SJSA1 (cell line): ENCODE measurements around the gene ZNF439. TPM values are rescaled to one million over a fixed set of nuclear protein-coding genes. Genes with fewer than 3 reads are reported as not detected.
"Not testable (repeated sequence)": the region's sequence is repeated elsewhere in the genome, so short reads cannot be mapped to it uniquely, and the experiment has no call there.

ENCODE experiments used
- DNase-seq, 2 experiments: peaks; one replicate each; pipeline ENCODE4 v3.0.0-alpha.2; 2015 to 2020; ENCODE audit warnings: low spot score in 2 of 2, low read depth in 1 of 2
- H3K27ac ChIP-seq: fragments of 250-450 bp; sonication (Bioruptor Pico); 2 replicates; pipeline ENCODE4 v1.5.1; 2020; ENCODE audit warnings: mild to moderate bottlenecking, moderate library complexity
- H3K27me3 ChIP-seq: fragments of 250-450 bp; sonication (Bioruptor Pico); replicated peaks from 2 replicates; pipeline ENCODE4 v1.5.1; 2020; ENCODE audit warnings: mild to moderate bottlenecking, moderate library complexity
- H3K36me3 ChIP-seq: fragments of 250-450 bp; sonication (Bioruptor Pico); 2 replicates; pipeline ENCODE4 v1.5.1; 2020; ENCODE audit warnings: mild to moderate bottlenecking
- H3K4me1 ChIP-seq: fragments of 250-450 bp; sonication (Bioruptor Pico); replicated peaks from 2 replicates; pipeline ENCODE4 v1.6.1; 2021; ENCODE audit warnings: mild to moderate bottlenecking
- H3K4me3 ChIP-seq: fragments of 250-450 bp; sonication (Bioruptor Pico); 2 replicates; pipeline ENCODE4 v1.5.1; 2020; ENCODE audit warnings: mild to moderate bottlenecking
- H3K9me3 ChIP-seq: fragments of 250-450 bp; sonication (Bioruptor Pico); replicated peaks from 2 replicates; pipeline ENCODE4 v1.5.1; 2020; ENCODE audit warnings: mild to moderate bottlenecking
- total RNA-seq: library from RNA; depleted of rRNA; stranded (reverse); fragments of >200 nt; shearing (Covaris generic); gene quantifications from 2 replicates; pipeline ENCODE4 v1.2.3, GENCODE V29; 2014; rRNA removed

Gene ZNF439
- total RNA-seq = 0.06 and 1.5 TPM in 2 replicates

DNA sequence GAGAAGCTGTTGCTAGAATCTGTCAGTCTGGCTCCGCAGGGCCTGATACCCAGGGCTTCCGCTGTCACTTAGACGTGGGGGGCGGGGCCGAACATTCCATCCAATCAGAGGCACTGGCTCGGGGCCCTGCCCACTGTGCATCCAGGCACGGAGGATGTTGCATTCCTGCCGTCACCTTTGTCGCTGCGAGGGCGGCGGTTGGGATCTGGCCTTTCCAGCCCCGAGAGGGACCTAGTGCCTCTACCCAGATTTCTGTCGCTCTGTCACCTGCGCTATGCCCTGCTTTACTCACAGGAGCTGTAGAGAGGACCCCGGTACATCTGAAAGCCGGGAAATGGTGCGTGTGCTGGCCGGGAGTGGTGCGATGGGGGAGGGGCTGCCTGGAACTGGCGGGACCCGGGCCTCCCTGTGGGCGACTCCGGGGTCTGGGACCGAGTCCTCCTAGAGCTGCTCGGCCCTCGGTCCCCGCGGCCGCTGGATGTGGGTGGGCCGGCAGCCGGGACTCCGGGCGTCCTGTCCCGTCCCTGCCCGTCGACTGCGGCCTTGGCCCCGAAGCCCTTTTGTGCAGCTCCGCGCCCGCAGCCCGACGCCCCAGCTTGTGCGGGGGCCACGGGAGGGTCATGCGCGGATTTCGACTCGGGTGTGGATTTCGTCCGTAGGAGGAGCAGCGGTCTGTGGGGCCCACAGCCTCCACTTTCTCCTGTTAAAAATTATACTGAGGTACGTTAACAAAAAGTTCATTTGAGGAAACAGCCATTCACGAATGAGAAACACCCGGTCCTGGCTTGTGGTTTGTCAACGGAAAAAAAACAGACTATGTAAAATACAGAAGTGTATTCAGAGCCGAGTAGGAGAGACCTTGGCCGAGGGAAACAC lies at the start of gene ZNF439:
Gene ZNF439, plus strand, starts transcription at position 133 of the 876 bp plus-strand sequence. Its CDS starts 142 bp downstream, at position 275.
- H3K27ac ChIP-seq = no peak within 1 kb of the TSS
- no peaks in the 10 kb centered on the region for H3K27me3 ChIP-seq
- 0 out of 2 replicates have a peak, but pooled peaks cover 3% of the 10 kb centered on the region for H3K4me1 ChIP-seq

DNA sequence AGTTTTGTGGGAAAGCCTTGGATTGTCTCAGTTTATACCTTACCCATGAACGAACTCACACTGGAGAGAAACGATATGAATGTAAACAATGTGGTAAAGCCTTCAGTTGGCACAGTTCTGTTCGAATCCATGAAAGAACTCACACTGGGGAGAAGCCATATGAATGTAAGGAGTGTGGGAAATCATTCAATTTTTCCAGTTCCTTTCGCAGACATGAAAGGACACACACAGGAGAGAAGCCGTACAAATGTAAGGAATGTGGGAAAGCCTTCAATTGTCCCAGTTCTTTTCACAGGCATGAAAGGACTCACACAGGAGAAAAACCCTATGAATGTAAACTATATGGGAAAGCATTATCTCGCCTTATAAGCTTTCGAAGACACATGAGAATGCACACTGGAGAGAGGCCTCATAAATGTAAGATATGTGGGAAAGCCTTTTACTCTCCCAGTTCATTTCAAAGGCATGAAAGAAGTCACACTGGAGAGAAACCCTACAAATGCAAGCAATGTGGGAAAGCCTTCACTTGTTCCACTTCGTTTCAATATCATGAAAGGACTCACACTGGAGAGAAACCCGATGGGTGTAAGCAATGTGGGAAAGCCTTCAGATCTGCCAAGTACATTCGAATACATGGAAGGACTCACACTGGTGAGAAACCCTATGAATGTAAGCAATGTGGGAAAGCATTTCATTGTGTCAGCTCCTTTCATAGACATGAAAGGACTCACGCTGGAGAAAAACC lies 42.0 kb upstream of the ZNF439 start:
- DNase-seq = no peak
- no peak overlapping the region for H3K4me3 ChIP-seq
- peaks cover 19% of the 10 kb centered on the region for H3K9me3 ChIP-seq
- H3K4me1 ChIP-seq = no peaks in the 10 kb centered on the region
- no peaks in the 10 kb centered on the region for H3K27me3 ChIP-seq
- no peaks in the 10 kb centered on the region for H3K36me3 ChIP-seq
- H3K27ac ChIP-seq = no peak overlapping the region

More for the DNA sequence above, at the start of gene ZNF439:
- DNase-seq = peak; percentile 23 to 62
- Histone ChIP-seq H3K4me3 (peak within 1 kb of the TSS; percentile 39), H3K36me3 (no peaks in the 10 kb centered on the region), H3K9me3 (peaks cover 3% of the 10 kb centered on the region; the same call in 1 of the 2 replicates)

DNA sequence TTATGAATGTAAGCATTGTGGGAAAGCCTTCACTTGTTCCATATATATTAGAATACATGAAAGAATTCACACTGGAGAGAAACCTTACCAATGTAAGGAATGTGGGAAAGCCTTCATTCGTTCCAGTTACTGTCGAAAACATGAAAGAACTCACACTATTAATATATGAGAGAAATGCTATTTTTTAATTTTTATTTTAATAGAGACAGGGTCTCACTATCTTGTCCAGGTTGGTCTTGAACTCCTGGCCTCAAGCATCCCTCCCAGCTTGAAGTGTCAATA lies 41.5 kb upstream of the ZNF439 start:
- DNase-seq = no peak
- H3K4me3 ChIP-seq = no peak overlapping the region
- H3K4me1 ChIP-seq = no peaks in the 10 kb centered on the region
- H3K27me3 ChIP-seq = no peaks in the 10 kb centered on the region
- H3K9me3 ChIP-seq = peaks cover 19% of the 10 kb centered on the region
- H3K36me3 ChIP-seq = no peaks in the 10 kb centered on the region
- no peak overlapping the region for H3K27ac ChIP-seq

GRCh38 chr19:11813703-11814028 lies 34.9 kb upstream of the ZNF439 start:
- H3K27me3 ChIP-seq = no peaks in the 10 kb centered on the region
- no peak for DNase-seq
- peak overlapping the region; percentile 71 for H3K4me3 ChIP-seq
- no peaks in the 10 kb centered on the region; the same call in 1 of the 2 replicates for H3K9me3 ChIP-seq
- H3K36me3 ChIP-seq = peaks cover 7% of the 10 kb centered on the region
- no peak overlapping the region for H3K27ac ChIP-seq
- no peaks in the 10 kb centered on the region for H3K4me1 ChIP-seq

GRCh38 chr19:11814029-11814699 lies 34.4 kb upstream of the ZNF439 start, which contains the start of gene ZNF440:
TSS of gene ZNF440 (plus strand) at chr19:11814273. CDS start at chr19:11814448, 175 bp downstream.
- Histone ChIP-seq H3K36me3 (peaks cover 12% of the 10 kb centered on the region), H3K27ac (peak within 1 kb of the TSS; percentile 36; the same call in 1 of the 2 replicates), H3K9me3 (no peaks in the 10 kb centered on the region; the same call in 1 of the 2 replicates), H3K4me1 (no peaks in the 10 kb centered on the region), H3K4me3 (peak within 1 kb of the TSS; percentile 71), H3K27me3 (no peaks in the 10 kb centered on the region)
- DNase-seq = peak; percentile 90 to 92

DNA sequence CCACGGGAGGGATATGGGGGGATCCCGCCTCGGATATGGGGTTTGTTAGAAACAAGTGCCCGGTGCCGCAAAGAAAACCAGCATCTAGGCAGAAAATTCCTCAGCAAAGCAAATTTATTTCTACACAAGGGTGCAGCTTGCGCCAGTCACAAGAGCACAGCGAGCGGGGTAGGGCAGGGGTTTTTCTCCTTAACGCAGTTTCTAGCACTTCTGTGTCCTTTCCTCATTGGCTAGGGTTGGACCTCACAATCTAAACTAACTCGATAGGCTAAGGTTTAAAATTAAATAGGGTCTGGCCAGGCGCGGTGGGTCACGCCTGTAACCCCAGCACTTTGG lies 33.9 kb upstream of the ZNF439 start:
- no peak overlapping the region for H3K27ac ChIP-seq
- H3K36me3 ChIP-seq = peaks cover 16% of the 10 kb centered on the region
- H3K4me3 ChIP-seq = peak overlapping the region; percentile 71
- H3K27me3 ChIP-seq = no peaks in the 10 kb centered on the region
- H3K9me3 ChIP-seq = peaks cover 3% of the 10 kb centered on the region
- no peak for DNase-seq
- no peaks in the 10 kb centered on the region for H3K4me1 ChIP-seq

- Histone ChIP-seq H3K27me3 (no peaks in the 10 kb centered on the region), H3K4me1 (no peaks in the 10 kb centered on the region), H3K4me3 (no peak overlapping the region), H3K36me3 (peaks cover 18% of the 10 kb centered on the region), H3K9me3 (peaks cover 3% of the 10 kb centered on the region; the same call in 1 of the 2 replicates), H3K27ac (no peak overlapping the region)
- no peak for DNase-seq
These were observed 26.9 kb upstream of the ZNF439 start for GRCh38 chr19:11821474-11822109.

- not testable (repeated sequence) for H3K4me1 ChIP-seq, H3K4me3 ChIP-seq, DNase-seq, H3K27ac ChIP-seq, H3K9me3 ChIP-seq, H3K27me3 ChIP-seq
- H3K36me3 ChIP-seq = peaks cover 17% of the 10 kb centered on the region
These were observed 19.3 kb upstream of the ZNF439 start for GRCh38 chr19:11828957-11829876.

DNA sequence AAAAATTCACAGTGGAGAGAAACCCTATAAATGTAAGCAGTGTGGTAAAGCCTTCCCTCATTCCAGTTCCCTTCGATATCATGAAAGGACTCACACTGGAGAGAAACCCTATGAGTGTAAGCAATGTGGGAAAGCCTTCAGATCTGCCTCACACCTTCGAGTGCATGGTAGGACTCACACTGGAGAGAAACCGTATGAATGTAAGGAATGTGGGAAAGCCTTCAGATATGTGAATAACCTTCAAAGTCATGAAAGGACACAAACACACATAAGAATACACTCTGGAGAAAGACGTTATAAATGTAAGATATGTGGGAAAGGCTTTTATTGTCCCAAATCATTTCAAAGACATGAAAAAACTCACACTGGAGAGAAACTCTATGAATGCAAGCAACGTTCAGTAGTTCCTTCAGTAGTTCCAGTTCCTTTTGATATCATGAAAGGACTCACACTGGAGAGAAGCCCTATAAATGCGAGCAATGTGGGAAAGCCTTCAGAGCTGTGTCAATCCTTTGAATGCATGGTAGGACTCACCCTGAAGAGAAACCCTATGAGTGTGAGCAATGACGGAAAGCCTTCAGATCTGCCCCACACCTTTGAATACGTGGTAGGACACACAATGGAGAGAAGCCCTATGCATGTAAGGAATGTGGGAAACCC lies 16.1 kb upstream of the ZNF439 start:
- H3K36me3 ChIP-seq = peaks cover 21% of the 10 kb centered on the region
- H3K27ac ChIP-seq = no peak overlapping the region
- no peak overlapping the region for H3K4me3 ChIP-seq
- H3K27me3 ChIP-seq = no peaks in the 10 kb centered on the region
- 0 out of 2 replicates have a peak, but pooled peaks cover 3% of the 10 kb centered on the region for H3K9me3 ChIP-seq
- no peak for DNase-seq
- no peaks in the 10 kb centered on the region for H3K4me1 ChIP-seq

DNA sequence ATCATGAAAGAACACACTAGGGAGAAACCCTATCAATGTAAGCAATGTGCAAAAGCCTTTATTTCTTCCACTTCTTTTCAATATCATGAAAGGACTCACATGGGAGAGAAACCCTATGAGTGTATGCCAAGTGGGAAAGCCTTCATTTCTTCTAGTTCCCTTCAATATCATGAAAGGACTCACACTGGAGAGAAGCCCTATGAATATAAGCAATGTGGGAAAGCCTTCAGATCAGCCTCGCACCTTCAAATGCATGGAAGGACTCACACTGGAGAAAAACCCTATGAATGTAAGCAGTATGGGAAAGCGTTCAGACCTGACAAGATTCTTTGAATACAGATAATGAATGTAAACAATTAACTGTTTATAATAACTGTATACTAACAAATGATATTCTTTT lies 15.0 kb upstream of the ZNF439 start:
- H3K9me3 ChIP-seq = 0 out of 2 replicates have a peak, but pooled peaks cover 3% of the 10 kb centered on the region

GRCh38 chr19:11835626-11836066 lies 12.9 kb upstream of the ZNF439 start:
- H3K4me3 ChIP-seq = not testable (repeated sequence)
- H3K36me3 ChIP-seq = peaks cover 21% of the 10 kb centered on the region

More for the DNA sequence above, 15.0 kb upstream of the ZNF439 start:
- Histone ChIP-seq H3K27me3 (no peaks in the 10 kb centered on the region), H3K4me3 (no peak overlapping the region), H3K36me3 (peaks cover 21% of the 10 kb centered on the region), H3K4me1 (no peaks in the 10 kb centered on the region), H3K27ac (no peak overlapping the region)
- no peak for DNase-seq

DNA sequence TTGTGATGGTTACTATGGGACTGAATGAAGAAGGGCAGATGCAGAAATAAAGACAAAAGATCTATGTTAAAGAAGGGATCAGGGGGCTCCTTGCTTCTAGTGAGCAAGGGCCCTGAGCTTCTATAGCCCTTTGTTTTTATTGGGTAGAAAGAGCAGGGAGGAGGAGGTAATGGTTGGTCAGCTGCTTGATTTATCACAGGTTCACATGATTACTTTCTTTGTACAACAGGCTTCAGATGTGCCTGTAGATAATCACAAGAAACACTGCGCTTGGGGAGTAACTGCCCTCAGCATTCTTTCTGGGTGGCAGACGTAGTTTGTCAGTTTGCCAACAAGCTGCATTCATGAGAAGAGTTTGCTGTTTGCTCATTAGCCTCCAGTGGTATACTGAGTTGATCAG lies 4.8 kb upstream of the ZNF439 start:
- H3K27me3 ChIP-seq = no peaks in the 10 kb centered on the region
- H3K9me3 ChIP-seq = peaks cover 3% of the 10 kb centered on the region; the same call in 1 of the 2 replicates

More at GRCh38 chr19:11835626-11836066, 12.9 kb upstream of the ZNF439 start:
- DNase-seq, H3K4me1 ChIP-seq, H3K27ac ChIP-seq, H3K9me3 ChIP-seq, H3K27me3 ChIP-seq: not testable (repeated sequence)

More for the DNA sequence above, 4.8 kb upstream of the ZNF439 start:
- H3K36me3 ChIP-seq = no peaks in the 10 kb centered on the region
- no peak overlapping the region for H3K27ac ChIP-seq
- no peak overlapping the region for H3K4me3 ChIP-seq
- no peaks in the 10 kb centered on the region for H3K4me1 ChIP-seq
- no peak for DNase-seq
